Measurements from ENCODE around the gene BLACAT1.
"Not testable (repeated sequence)": the region's sequence is repeated elsewhere in the genome, so short reads cannot be mapped to it uniquely, and the experiment has no call there.

Gene BLACAT1

DNA sequence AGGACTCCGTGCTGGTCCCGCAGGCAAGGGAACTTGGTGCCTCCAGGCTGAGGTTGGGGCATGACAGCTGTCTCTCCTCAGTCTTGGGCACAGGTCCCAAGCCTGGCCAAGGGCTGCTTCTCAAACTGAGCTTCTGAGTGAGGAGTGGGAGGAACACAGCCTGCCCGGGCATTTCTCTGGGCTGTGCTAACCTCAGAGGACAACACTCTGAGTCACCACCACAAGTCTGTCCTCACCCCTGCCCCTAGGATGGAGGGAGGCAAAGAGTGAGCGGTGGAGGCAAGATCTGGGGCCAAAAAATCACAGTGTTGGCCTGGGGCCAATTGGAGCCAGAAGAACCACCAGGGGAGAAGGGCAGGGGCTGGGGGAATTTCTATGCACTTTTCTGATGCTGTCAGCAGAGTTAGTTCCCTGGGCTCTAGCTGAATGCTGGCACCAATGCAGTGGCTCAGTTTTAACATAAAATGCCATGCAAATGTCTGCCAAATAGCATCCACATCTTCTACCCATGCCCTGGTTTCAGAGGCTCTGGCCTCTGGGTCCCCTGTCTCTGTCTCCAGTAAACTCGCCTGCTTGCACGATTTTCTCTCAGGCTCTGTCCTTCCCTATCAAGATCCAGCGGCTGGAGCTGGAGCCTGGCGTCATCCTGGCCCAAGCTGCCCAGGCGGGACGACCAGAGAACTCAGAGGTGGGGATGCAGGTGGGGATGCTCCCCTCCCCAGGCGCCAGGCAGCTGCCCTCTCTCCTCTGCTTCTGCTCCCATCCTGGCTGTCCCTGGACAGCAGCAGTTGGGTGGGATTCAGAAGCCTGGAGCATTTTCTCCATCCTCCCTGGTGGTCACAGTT lies 37.6 kb upstream of the BLACAT1 start:
- no peak overlapping the region for H3K4me3 ChIP-seq (ENCODE audit: low read length)
- no peak for TF ChIP-seq ZNF274 (IDR thresholded peaks at IDR 0.05; ENCODE audit: low read depth, low read length)

DNA sequence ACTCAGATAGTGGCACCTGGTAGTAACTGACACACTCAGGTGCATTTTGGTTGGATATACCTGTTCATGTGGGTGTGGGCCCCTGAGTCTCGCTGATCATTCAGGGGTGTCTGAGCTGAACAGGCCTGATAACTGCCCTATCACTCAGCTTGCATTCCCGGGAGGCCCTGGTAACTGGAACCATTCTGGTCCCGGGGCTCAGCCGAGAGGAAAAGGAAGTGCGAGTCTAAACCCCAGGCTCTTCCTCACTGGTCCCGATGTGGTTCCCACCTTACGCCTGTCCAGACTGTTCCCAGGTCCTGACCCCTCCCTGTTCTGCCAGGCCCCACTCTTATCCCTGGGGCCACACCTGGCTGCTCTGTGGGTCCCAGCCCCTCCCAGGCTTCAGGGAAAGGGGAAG lies 36.9 kb upstream of the BLACAT1 start:
- no peak for TF ChIP-seq ZNF274 (IDR thresholded peaks at IDR 0.05; ENCODE audit: low read depth, low read length)
- H3K4me3 ChIP-seq (ENCODE audit: low read length): no peak overlapping the region

DNA sequence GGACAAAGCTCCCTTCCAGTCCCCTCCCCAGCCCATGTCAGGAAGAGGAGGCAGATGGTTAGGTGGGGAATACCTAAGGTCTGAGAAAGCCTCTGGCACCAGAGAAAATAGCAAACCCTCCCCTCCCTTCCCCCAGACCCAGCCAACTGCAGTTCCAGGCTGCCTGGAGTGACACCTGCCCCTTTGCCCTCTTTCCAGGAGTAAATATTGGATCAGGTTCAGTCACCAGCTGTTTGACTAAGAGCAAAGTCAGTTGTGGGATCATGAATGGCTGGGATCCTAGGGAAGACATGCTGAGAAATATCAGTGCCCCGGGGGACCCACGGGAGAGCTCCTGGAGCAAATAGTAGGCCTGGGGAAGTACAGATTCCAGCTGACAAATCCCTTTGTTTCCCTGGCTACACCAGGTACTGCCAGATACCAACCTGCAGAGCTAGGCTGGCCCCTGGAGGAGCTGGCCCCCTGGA lies 36.4 kb upstream of the BLACAT1 start:
- H3K4me3 ChIP-seq (ENCODE audit: low read length): no peak overlapping the region
- TF ChIP-seq ZNF274 (IDR thresholded peaks at IDR 0.05; ENCODE audit: low read depth, low read length): no peak

DNA sequence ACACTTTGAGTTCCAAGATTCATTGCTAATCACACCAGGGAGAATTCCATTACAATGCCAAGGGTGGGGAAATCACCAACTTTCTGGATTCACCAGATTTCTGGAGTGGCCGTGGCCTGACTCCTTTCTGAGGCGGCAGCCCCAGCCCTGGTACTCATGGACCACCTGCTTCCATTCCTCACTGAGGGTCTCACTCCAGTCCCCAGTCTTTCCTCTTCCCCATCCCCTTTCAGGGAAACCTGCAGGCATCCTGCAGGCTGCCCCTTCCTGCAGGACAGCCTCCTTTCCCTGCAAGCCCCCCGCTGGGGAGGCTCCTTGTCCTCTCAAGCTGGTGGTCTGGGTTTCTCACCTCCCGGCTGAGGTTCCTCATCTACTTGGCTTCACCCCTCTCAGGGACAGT lies 35.9 kb upstream of the BLACAT1 start:
- TF ChIP-seq ZNF274 (IDR thresholded peaks at IDR 0.05; ENCODE audit: low read depth, low read length): no peak
- no peak overlapping the region for H3K4me3 ChIP-seq (ENCODE audit: low read length)

DNA sequence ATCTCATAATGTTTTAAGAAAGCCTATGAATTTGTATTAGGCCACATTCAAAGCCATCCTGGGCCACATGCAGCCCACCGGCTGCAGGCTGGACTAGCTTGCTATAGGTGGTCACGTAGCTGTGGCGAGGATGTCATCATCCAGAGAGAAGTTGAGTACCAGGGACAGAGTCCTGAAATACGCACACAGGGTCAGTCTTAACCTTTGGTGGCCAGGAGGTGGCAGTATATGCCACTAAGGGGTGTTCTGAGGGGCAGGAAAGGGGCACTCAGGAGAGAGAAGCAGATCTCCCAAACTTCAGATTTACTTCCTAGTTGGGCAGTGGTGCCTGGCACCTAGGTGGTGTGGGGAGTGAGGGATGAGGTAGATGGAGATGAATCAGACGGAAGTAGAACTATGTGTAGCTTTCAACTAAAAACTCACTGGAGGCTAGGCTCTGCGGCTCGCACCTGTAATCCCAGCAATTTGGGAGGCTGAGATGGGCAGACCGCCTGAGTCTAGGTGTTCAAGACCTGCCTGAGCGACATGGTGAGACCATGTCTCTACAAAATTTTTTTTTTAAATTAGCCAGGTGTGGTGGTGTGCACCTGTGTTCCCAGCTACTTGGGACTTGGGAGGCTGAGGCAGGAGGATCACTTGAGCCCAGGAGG lies 32.4 kb upstream of the BLACAT1 start:
- TF ChIP-seq ZNF274 (IDR thresholded peaks at IDR 0.05; ENCODE audit: low read depth, low read length): no peak
- no peak overlapping the region for H3K4me3 ChIP-seq (ENCODE audit: low read length)

DNA sequence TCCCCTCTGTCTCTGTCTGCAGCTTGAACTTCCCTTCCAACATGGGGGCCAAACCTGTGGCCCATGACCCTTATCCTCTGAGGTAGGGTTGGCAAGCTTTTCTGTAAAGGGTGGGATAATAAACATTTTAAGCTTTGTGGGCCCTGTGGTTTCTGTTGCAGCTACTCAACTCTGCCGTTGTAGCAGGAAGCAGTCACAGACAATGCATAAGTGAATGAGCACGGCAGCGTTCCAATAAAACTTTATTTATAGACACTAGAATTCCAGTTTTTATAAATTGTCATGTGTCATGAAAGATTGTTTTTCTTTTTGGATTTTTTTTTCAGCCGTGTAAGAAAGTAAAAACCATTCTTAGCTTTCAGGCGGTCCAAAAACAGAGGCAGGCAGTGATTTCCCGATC lies 30.4 kb upstream of the BLACAT1 start:
- no peak for TF ChIP-seq ZNF274 (IDR thresholded peaks at IDR 0.05; ENCODE audit: low read depth, low read length)
- no peak overlapping the region for H3K4me3 ChIP-seq (ENCODE audit: low read length)

DNA sequence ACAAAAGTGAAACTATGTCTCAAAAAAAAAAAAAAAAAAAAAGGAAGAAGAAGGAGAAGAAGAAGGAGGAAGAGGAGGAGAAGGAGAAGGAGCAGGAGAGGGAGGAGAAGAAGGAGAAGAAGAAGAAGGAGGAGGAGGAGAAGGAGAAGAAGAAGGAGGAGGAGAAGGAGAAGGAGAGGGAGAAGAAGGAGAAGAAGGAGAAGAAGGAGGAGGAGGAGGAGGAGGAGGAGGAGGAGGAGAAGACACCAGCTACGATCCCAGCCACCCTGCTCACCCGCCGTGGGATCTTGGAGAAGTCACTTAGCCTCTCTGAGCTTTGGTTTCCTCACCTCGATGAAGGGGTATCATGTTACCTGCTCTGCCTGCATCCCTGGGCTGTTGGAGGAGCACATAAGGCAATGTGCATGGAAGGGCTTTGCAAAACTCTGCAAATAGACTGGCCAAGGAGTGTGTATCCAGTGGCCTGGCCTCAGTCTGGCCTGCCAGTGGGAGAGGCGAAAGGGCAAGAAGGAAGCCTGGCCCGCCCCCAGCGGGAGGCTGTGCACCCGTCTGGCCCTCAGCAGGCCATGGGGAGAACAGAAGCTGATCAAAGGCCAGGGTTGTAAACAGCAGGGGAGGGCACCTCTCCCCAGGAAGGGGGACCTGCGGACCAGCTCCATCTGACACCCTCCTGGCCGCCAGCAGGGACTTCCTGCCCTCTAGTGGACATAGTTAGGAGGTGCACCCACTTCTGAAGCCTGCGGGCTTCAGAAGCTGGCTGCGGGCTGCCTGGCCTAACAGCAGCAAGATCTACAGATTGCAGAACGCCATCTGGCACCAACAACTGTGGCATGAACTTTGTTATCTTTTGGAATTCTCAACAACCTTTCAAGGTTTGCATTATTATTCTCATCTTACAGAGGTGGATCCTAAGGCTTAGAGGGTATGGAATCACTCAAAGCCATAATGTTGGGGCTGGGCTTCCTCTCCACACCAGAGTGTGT lies 29.4 kb upstream of the BLACAT1 start:
- no peak for TF ChIP-seq ZNF274 (IDR thresholded peaks at IDR 0.05; ENCODE audit: low read depth, low read length)
- H3K4me3 ChIP-seq (ENCODE audit: low read length): no peak overlapping the region

DNA sequence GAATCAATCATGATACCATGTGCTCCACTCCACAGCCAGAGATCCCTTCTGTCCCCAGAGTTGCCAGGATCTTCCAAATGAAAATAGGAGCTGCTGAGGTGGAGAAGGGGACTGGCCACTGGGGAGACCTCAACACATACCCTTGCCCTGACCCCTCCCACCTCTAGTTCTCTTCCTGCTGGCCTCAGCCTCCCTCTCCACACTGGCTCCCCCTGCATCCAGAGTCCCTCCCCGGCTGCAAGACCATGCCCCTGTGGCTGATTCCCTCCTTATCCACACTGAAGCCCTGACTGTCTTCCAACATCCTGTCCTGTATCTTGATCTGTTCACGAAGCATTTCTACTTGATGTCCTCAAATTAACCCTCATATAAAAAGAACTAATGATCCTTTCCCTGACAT lies 27.5 kb upstream of the BLACAT1 start:
- H3K4me3 ChIP-seq (ENCODE audit: low read length): no peak overlapping the region
- TF ChIP-seq ZNF274 (IDR thresholded peaks at IDR 0.05; ENCODE audit: low read depth, low read length): no peak

DNA sequence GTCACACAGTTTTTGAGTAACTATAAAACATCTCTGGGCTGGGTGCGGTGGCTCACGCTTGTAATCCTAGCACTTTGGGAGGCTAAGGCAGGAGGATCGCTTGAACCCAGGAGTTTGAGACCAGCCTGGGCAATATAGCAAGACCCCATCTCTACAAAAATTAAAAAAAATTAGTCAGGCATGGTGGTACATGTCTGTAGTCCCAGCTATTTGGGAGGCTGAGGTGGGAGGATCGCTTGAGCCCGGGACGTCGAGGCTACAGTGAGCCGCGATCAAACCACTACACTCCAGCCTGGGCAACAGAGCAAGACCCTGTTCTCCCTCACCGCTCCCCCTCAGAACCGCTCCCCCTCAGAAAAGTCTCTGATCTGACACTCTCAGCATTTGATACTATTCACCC lies 26.7 kb upstream of the BLACAT1 start:
- not testable (repeated sequence) for H3K4me3 ChIP-seq (ENCODE audit: low read length)

DNA sequence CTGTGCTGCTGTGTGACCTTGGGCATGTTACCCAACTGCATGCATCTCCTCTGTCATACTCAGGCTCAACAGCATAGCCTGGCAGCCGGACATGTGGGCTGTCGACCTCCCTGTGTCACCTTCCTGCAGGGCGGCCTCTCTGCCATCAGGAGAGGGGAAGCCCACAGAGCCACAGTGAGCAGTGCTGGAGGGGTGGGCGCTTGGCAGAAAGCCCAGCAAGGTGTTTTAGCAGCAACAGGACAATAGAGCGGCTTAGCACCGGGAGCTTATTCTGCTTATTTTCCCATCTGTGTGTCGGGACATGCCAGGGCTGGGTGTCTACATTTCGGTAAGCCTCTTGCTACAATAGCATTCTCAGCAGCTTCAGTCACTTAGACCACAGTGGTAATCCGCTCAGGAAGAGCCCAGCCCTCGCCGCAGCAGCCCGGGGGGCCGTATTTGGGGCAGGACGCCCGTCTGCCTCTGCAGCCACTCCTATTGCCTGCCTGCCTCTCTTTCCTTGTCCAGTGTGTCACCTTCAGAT lies 25.8 kb upstream of the BLACAT1 start:
- H3K4me3 ChIP-seq (ENCODE audit: low read length): no peak overlapping the region
- TF ChIP-seq ZNF274 (IDR thresholded peaks at IDR 0.05; ENCODE audit: low read depth, low read length): no peak

DNA sequence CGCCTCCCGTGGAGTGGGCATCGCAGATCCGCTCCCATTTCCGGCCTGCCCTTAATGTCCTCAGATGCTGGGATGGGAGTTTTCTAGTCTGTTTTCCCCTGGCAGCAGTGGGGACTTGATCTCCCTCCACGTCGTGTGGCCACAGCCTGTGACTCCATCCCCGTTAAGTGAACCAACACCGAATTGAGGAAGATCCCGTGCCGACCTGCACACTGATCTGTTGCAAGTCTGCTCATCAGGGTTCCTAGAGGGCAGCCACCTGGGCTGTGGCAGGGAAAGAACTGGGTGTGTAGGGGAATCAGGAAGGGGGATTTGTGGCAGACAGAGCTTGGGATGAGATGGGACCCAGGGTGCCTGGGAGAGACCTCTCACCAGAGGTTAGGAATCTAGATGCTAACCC lies 25.4 kb upstream of the BLACAT1 start:
- no peak for TF ChIP-seq ZNF274 (IDR thresholded peaks at IDR 0.05; ENCODE audit: low read depth, low read length)
- H3K4me3 ChIP-seq (ENCODE audit: low read length): no peak overlapping the region

DNA sequence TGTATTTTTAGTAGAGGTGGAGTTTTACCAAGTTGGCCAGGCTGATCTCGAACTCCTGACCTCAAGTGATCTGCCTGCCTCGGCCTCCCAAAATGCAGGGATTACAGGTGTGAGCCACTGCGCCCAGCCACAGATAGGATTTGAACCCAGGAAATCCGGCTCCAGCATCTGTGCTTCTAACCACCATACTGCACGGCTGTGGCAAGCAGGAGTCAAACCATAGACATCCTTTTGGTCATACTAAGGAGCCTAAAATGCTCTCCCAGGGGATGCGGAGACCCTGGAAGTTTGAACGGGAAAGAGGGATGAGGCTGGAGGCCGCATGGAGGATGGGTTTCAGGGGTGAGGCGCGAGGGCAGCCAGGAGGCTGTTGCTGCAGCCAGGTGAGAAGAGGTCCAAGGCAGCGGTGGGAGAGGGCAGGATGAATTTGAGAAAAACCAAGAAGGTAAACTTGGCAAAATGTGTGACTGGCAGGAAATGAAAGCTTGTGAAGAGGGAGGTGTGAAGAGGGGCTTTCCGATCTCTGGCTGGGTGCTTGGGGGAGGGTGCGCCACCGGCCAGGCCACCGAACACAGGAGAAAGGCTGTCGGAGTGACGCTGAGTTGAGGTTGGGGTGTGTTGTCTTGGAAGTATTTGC lies 24.6 kb upstream of the BLACAT1 start:
- TF ChIP-seq ZNF274 (IDR thresholded peaks at IDR 0.05; ENCODE audit: low read depth, low read length): no peak
- no peak overlapping the region for H3K4me3 ChIP-seq (ENCODE audit: low read length)

DNA sequence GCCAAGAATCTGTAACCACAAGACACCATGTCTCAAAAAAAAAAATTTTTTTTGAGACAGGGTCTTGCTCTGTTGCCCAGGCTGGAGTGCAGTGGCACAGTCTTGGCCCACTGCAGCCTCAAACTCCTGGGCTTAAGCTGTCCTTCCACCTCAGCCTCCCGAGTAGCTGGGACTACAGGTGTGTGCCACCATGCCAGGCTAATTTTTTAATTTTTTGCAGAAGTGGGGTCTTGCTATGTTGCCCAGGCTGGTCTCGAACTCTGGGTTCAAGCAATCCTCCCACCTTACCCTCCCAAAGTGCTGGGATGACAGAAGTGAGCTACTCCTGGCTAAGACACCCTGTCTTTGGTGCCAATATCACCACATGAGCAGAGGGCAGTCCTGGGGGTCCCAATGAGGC lies 23.1 kb upstream of the BLACAT1 start:
- not testable (repeated sequence) for H3K4me3 ChIP-seq (ENCODE audit: low read length)

DNA sequence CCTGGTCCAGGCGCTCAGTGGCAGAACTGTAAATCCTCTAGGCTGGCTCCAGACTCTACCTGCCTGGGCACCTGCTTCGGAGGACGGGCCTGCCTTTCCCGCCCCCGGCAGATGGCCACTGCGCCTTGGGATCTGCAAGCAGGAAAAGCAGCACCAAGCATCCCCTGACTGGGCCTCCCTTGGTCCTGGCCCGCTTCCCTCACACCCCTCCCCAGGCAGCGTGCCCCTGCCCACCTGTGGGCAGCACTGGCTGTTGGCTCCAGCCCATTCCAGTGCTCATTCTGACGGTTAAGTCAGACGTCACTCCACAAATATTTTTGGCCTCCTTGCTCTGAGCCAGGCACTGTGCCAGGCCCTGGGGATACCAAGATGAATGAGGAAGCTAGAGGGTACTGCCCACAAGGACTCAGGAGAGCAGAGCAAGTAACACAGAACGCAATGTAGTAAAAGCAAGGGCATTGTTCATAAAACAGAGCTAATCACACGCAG lies 22.0 kb upstream of the BLACAT1 start:
- no peak overlapping the region for H3K4me3 ChIP-seq (ENCODE audit: low read length)
- TF ChIP-seq ZNF274 (IDR thresholded peaks at IDR 0.05; ENCODE audit: low read depth, low read length): no peak

Measured in GM08714 (cell line).